HG03558 (cell line): ENCODE data around the gene SCGB1D2.
"Not testable (repeated sequence)": the region's sequence is repeated elsewhere in the genome, so short reads cannot be mapped to it uniquely, and the experiment has no call there.

Source experiments
- ATAC-seq: cut with Tn5 transposase; IDR thresholded peaks from one replicate; pipeline ENCODE4 v1.9.1; 2021; ENCODE audit warnings: moderate number of reproducible peaks; ENCODE audit not compliant: unreplicated experiment; ENCODE audit errors: extremely low read depth

SCGB1D2 gene, protein sequence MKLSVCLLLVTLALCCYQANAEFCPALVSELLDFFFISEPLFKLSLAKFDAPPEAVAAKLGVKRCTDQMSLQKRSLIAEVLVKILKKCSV

DNA sequence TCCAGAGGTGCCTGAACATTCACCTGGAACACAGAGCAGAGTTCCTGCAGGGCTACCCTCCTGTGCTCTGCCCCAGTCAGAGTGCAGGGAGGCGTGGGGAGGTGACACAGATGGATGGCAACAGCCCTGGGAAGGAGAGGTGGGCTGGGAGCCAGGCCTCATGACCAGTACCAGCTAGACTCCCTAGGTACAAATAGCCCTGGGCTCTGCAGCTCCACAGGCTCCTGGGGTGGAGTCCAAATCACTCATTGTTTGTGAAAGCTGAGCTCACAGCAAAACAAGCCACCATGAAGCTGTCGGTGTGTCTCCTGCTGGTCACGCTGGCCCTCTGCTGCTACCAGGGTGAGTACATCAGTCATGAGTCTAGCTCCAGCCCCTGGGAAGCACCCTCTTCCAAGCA is at the start of gene SCGB1D2:
Gene SCGB1D2, plus strand, starts transcription at position 219 of the 400 bp plus-strand sequence. Its CDS starts 69 bp downstream, at position 288.
- ATAC-seq: no peak

- no peak for ATAC-seq
Measured at GRCh38 chr11:62193952-62194351, 48.1 kb upstream of the SCGB1D2 start.

DNA sequence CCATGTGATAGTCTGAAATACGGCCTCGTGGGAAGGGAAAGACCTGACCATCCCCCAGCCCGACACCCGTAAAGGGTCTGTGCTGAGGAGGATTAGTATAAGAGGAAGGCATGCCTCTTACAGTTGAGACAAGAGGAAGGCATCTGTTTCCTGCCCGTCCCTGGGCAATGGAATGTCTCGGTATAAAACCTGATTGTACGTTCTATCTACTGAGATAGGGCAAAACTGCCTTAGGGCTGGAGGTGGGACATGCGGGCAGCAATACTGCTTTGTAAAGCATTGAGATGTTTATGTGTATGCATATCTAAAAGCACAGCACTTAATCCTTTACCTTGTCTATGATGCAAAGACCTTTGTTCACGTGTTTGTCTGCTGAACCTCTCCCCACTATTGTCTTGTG is 47.0 kb upstream of the SCGB1D2 start:
- not testable (repeated sequence) for ATAC-seq

- no peak for ATAC-seq
Measured at GRCh38 chr11:62195945-62196344, 46.1 kb upstream of the SCGB1D2 start.

- not testable (repeated sequence) for ATAC-seq
Measured at GRCh38 chr11:62197400-62197799, 44.6 kb upstream of the SCGB1D2 start.

GRCh38 chr11:62201376-62201775 is 40.7 kb upstream of the SCGB1D2 start:
- ATAC-seq: no peak

GRCh38 chr11:62202910-62203309 is 39.1 kb upstream of the SCGB1D2 start:
- ATAC-seq: no peak

GRCh38 chr11:62204430-62204829 is 37.6 kb upstream of the SCGB1D2 start:
- no peak for ATAC-seq

GRCh38 chr11:62205441-62205840 is 36.6 kb upstream of the SCGB1D2 start:
- no peak for ATAC-seq

- ATAC-seq: not testable (repeated sequence)
Measured at GRCh38 chr11:62206276-62207066, 35.6 kb upstream of the SCGB1D2 start.

- ATAC-seq: no peak
Measured at GRCh38 chr11:62208785-62209144, 33.3 kb upstream of the SCGB1D2 start.

- no peak for ATAC-seq
Measured at GRCh38 chr11:62217191-62217748, 24.8 kb upstream of the SCGB1D2 start.

DNA sequence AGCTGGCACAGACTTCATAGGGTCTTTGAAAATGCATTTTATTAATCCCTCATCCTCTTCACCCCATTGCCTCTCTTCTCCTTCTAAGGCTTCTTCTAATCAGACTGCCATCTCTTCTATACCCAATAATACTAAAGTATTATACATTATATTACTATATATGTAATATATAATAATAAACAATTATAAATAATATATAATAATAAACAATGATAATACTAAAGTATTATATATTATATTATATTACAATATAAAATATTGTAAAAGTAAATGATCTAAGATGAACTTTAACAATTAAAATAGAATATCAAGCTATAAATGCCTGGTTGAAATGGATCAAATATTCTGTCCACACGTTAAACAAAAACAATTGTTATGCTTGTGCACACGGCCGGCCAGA is 20.5 kb upstream of the SCGB1D2 start:
- ATAC-seq: no peak

DNA sequence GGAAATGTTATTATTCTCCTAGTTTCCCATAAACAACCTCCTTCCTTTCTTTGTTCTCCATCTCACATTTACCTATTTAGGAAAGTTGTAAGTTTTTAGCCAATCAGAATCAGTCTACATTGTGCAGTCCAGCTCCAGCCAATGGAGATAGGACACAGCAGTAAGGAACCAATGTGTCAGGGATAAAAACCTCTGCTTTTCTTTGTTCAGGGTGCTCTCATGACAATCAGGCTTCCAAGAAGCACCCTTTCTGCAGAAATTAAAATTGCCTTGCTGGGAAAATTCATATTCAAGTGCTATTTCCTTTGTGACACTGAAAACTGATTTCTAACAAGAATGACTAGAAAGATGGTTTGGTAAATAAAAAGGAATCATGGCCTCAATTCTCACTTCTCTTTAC is 18.9 kb upstream of the SCGB1D2 start:
- no peak for ATAC-seq

DNA sequence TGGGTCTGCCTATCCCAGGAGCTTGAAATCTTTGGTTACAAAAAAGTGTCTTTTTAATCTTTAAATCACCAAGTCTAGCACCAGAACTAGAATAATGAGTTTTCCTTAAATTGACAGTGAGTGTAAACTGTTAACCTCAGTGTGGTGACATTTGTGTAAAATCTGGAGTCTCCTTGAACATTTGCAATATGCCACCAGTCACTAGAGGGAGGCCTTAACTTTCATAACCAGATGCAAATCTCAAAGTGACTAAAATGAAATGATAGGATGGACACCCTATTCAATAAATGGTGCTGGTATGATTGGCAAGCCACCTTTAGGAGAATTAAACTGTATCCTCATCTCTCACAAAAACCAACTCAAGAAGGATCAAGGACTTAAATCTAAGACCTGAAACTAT is 8.3 kb upstream of the SCGB1D2 start:
- ATAC-seq: no peak

DNA sequence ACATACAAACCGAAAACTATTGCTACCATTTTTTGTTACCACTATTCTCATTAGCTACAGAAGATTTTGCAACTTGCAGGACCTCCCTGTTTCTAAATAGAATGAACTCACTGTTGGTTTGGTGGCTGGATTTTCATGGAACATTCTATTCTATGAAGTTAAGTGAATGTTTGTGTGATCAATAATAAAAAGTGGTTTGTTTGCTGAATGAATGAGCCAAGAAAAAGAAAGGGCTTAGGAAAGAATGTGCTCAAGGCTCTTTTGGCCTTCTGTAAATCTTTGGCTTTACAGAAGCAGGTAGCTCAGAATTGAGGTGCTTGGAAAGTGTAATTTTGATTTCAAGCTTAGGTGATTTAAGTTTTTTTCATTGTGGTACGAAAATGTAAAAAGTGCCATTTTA is 5.9 kb upstream of the SCGB1D2 start:
- no peak for ATAC-seq

DNA sequence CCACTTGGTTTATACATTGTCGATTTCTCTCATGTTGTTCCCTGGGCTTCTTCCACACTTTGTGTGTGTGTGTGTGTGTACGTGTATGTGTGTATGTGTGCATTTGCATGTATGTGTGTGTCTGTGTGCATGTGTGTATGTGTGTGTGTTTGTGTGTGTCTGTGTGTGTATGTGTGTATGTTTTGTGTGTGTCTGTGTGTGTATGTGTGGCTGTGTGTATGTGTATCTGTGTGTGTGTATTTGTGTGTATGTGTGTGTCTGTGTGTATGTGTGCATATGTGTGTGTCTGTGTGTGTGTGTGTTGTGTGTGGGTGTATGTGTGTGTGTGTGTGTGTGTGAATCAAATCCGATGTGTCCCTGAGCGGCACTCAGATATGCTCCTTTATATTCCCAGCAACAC is 4.5 kb upstream of the SCGB1D2 start:
- no peak for ATAC-seq

GRCh38 chr11:62238151-62238550 is 3.9 kb upstream of the SCGB1D2 start:
- no peak for ATAC-seq

- no peak for ATAC-seq
Measured at GRCh38 chr11:62241095-62241494, 944 bp upstream of the SCGB1D2 start.

DNA sequence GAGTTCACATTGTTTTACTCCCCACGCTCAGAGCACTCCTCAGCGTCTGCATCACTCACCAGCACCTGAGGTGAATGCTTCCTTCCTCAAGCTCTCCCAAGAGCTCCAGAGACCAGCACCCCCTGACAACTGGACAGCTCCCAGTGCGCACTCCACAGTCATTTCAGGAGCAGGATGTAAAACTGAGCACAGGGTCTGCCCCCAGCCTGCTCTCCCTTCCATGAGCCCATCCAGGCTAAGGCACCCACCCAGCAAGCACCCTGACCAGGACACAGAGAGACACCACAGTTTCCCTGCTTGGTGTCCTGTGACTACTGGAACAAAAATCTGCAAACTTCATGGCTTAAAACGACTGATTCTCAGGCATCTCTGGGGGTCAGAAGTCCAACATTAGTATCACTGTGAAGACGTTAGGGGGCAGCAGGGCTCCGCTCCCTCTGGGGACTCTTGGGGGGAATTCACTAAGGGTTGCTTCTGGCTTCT is 3.3 kb downstream of the SCGB1D2 start:
- no peak for ATAC-seq

DNA sequence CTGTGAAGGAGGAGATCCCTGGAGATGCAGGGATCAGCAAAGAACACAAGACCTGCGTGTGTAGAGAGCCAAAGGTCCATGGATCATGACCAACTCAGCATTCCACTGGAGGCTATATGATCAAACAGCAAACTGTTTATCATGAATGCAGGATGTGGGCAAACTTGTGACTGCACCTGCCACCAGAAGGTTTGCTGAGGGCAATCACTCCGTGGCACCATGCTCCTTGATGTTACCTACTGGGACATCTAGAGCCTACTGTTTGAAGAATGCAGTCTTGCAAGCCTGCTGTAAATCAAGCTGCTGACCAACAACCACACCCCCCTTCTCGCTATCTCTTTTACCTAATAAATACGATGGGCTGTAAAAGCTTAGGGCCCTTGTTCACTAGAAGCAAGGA is 9.7 kb downstream of the SCGB1D2 start:
- no peak for ATAC-seq
